OCI-LY3 (cell line): ENCODE measurements around the gene BCL11B.
"Not testable (repeated sequence)": the region's sequence is repeated elsewhere in the genome, so short reads cannot be mapped to it uniquely, and the experiment has no call there.

Source experiments
- EZH2phosphoT487 ChIP-seq: fragments of 200-600 bp; shearing (Covaris generic); IDR thresholded peaks from 2 replicates; pipeline ENCODE4 v1.6.1; 2018; ENCODE audit warnings: antibody characterized with exemption, mixed run types, low read depth
- TF ChIP-seq, protein P1 (sequence below): fragments of 200-600, 300-600 bp; sonication (generic); IDR thresholded peaks from 2 replicates; pipeline ENCODE4 v1.5.1; 2014; ENCODE audit warnings: antibody characterized with exemption, low read length, low read depth

DNA sequence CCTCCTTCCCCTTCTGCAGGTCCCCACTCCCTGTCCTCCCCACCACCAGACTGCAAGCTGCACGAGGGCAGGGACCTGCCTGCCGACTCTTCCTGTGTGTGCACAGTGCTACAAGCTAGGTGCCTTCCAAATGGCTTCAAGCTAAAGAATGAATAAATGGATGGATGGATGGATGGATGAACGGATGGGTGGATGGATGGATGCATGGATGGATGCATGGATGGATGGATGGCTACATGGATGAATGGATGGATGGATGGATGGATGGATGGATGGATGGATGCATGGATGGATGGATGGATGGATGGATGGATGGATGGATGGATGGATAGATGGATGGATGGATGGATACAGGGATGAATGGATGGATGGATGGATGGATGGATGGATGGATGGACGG lies 43.2 kb downstream of the BCL11B start:
- TF ChIP-seq, protein P1, sequence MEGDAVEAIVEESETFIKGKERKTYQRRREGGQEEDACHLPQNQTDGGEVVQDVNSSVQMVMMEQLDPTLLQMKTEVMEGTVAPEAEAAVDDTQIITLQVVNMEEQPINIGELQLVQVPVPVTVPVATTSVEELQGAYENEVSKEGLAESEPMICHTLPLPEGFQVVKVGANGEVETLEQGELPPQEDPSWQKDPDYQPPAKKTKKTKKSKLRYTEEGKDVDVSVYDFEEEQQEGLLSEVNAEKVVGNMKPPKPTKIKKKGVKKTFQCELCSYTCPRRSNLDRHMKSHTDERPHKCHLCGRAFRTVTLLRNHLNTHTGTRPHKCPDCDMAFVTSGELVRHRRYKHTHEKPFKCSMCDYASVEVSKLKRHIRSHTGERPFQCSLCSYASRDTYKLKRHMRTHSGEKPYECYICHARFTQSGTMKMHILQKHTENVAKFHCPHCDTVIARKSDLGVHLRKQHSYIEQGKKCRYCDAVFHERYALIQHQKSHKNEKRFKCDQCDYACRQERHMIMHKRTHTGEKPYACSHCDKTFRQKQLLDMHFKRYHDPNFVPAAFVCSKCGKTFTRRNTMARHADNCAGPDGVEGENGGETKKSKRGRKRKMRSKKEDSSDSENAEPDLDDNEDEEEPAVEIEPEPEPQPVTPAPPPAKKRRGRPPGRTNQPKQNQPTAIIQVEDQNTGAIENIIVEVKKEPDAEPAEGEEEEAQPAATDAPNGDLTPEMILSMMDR: not testable (repeated sequence)
- TF ChIP-seq EZH2phosphoT487: not testable (repeated sequence)
